ENCODE data around the gene PLS1. TPM values are rescaled to one million over a fixed set of nuclear protein-coding genes. Genes with fewer than 3 reads are reported as not detected.

Gene PLS1
- total RNA-seq, 4 donors from 2014 or later = 58.7 to 507 (median 340) TPM

GRCh38 chr3:142628801-142629200 is 32.6 kb downstream of the PLS1 start:
- WGBS, 2 donors (ENCODE audit: low coverage in 1 of 2) = 69 to 82% methylated on average over 1 of the region's 1 CpG
- no peaks in the 10 kb centered on the region for H3K9me3 ChIP-seq
- H3K36me3 ChIP-seq = no peaks in the 10 kb centered on the region
- peaks cover 0 to 25% (median 4%) of the 10 kb centered on the region in 4 donors for H3K4me1 ChIP-seq
- H3K27ac ChIP-seq = no peak overlapping the region
- in situ Hi-C loops (cut with MboI; ENCODE audit: low pct_ligation_motif_present in 1 of 4, low pct_unique_long_range_greater_than_20kb in 1 of 4, low sequenced_read_pairs in 3 of 4) = no loop called here
- H3K27me3 ChIP-seq = no peaks in the 10 kb centered on the region
- H3K4me3 ChIP-seq = no peak overlapping the region
- intact Hi-C loops (cut with DNase I; ENCODE audit: low total_unique reads) = no loop called here
- TF ChIP-seq EP300 (IDR thresholded peaks at IDR 0.05; ENCODE audit: low read depth) (no peak), CTCF (IDR thresholded peaks at IDR 0.05) (no peak), POLR2AphosphoS5 (IDR thresholded peaks at IDR 0.05) (no peak)
- DNase-seq = no peak

DNA sequence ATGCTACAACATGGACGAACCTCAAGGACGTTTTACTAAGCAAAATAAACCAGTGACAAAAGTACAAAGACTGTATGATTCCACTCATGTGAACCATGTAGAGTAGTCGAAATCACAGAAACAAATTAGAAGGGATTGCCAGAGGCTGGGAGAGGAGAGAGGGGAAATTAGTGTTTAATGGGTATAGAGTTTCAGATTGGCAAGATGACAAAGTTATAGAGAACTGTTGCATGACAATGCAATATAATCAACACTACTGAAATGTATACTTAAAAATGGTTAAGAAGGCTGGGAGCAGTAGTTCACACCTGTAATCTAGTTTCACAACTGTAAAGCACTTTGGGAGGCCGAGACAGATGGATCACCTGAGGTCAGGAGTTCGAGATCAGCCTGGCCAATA is 36.9 kb downstream of the PLS1 start:
- H3K4me3 ChIP-seq = no peak overlapping the region
- in situ Hi-C loops (cut with MboI; ENCODE audit: low pct_ligation_motif_present in 1 of 4, low pct_unique_long_range_greater_than_20kb in 1 of 4, low sequenced_read_pairs in 3 of 4) = no loop called here
- 64 to 65% methylated on average over 4 to 5 of the region's 5 CpGs for WGBS, 2 donors (ENCODE audit: low coverage in 1 of 2)

GRCh38 chr3:142636050-142636449 is 39.9 kb downstream of the PLS1 start:
- DNase-seq = no peak
- in situ Hi-C loops (cut with MboI; ENCODE audit: low pct_ligation_motif_present in 1 of 4, low pct_unique_long_range_greater_than_20kb in 1 of 4, low sequenced_read_pairs in 3 of 4) (no loop called here), intact Hi-C loops (cut with DNase I; ENCODE audit: low total_unique reads) (no loop called here)
- no peaks in the 10 kb centered on the region for H3K9me3 ChIP-seq
- no peak overlapping the region for H3K27ac ChIP-seq
- H3K36me3 ChIP-seq = no peaks in the 10 kb centered on the region
- no peaks in the 10 kb centered on the region for H3K27me3 ChIP-seq
- TF ChIP-seq EP300 (IDR thresholded peaks at IDR 0.05; ENCODE audit: low read depth) = no peak
- TF ChIP-seq POLR2A (IDR thresholded peaks at IDR 0.05) = no peak
- no peak for TF ChIP-seq CTCF (IDR thresholded peaks at IDR 0.05)
- no peak for TF ChIP-seq POLR2AphosphoS5 (IDR thresholded peaks at IDR 0.05)
- H3K4me1 ChIP-seq = no peaks in the 10 kb centered on the region
- no peak overlapping the region for H3K4me3 ChIP-seq

More for the DNA sequence above, 36.9 kb downstream of the PLS1 start:
- H3K4me1 ChIP-seq = no peaks in the 10 kb centered on the region
- TF ChIP-seq POLR2A (IDR thresholded peaks at IDR 0.05) = no peak
- no peak for TF ChIP-seq CTCF (IDR thresholded peaks at IDR 0.05)
- no peak for TF ChIP-seq EP300 (IDR thresholded peaks at IDR 0.05; ENCODE audit: low read depth)
- no peak for TF ChIP-seq POLR2AphosphoS5 (IDR thresholded peaks at IDR 0.05)
- no peaks in the 10 kb centered on the region for H3K27me3 ChIP-seq
- H3K27ac ChIP-seq = no peak overlapping the region
- intact Hi-C loops (cut with DNase I; ENCODE audit: low total_unique reads) = no loop called here
- no peak for DNase-seq
- no peaks in the 10 kb centered on the region for H3K36me3 ChIP-seq
- no peaks in the 10 kb centered on the region for H3K9me3 ChIP-seq

DNA sequence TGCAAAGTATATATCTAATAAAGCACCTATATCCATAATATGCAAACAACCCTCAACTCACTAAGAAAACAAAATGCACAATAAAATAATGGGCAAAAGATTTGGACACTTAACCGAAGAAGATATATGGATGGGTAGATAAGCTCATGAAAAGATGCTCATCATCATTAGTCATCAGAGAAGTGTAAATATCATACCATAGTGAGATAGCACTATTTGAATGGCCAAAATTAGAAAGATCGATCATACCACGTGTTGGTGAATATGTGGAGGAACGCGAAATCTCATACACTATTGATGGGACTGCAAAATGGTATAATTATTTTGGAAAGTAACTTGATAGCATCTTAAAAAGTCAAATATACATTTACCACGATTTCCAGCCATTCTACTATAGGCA is 40.5 kb downstream of the PLS1 start:
- no peak overlapping the region for H3K27ac ChIP-seq
- intact Hi-C loops (cut with DNase I; ENCODE audit: low total_unique reads) = no loop called here
- WGBS, 2 donors (ENCODE audit: low coverage in 1 of 2) = 85 to 90% methylated on average over 6 of the region's 6 CpGs
- no peak for DNase-seq
- no peaks in the 10 kb centered on the region for H3K9me3 ChIP-seq
- no peak for TF ChIP-seq CTCF (IDR thresholded peaks at IDR 0.05)
- no peak for TF ChIP-seq EP300 (IDR thresholded peaks at IDR 0.05; ENCODE audit: low read depth)
- no peak for TF ChIP-seq POLR2A (IDR thresholded peaks at IDR 0.05)
- no peak for TF ChIP-seq POLR2AphosphoS5 (IDR thresholded peaks at IDR 0.05)
- H3K36me3 ChIP-seq = no peaks in the 10 kb centered on the region
- H3K27me3 ChIP-seq = no peaks in the 10 kb centered on the region
- in situ Hi-C loops (cut with MboI; ENCODE audit: low pct_ligation_motif_present in 1 of 4, low pct_unique_long_range_greater_than_20kb in 1 of 4, low sequenced_read_pairs in 3 of 4) = no loop called here
- no peak overlapping the region for H3K4me3 ChIP-seq
- H3K4me1 ChIP-seq = no peaks in the 10 kb centered on the region
